Measurements from ENCODE around the gene LY9. TPM values are rescaled to one million over a fixed set of nuclear protein-coding genes. Genes with fewer than 3 reads are reported as not detected.

LY9 gene
- total and polyA plus RNA-seq, 12 donors: 0.10 to 1.4 (median 0.34) TPM; not detected in 6

GRCh38 chr1:160821627-160822026 is 25.7 kb downstream of the LY9 start:
- no peaks in the 10 kb centered on the region for H3K4me1 ChIP-seq
- peaks cover 0 to 17% (median 5%) of the 10 kb centered on the region in 7 donors for H3K27me3 ChIP-seq
- H3K36me3 ChIP-seq: no peaks in the 10 kb centered on the region
- H3K4me3 ChIP-seq: no peak overlapping the region
- TF ChIP-seq CTCF (IDR thresholded peaks at IDR 0.05): no peak
- WGBS, 2 donors: 70 to 73% methylated on average over 8 of the region's 8 CpGs
- no peak for ATAC-seq
- no peak for DNase-seq
- H3K9me3 ChIP-seq: no peaks in the 10 kb centered on the region
- no peak overlapping the region for H3K27ac ChIP-seq
- intact Hi-C loops (cut with DNase I): no loop called here

- H3K4me1 ChIP-seq: no peaks in the 10 kb centered on the region
- no peak overlapping the region for H3K27ac ChIP-seq
- H3K4me3 ChIP-seq: no peak overlapping the region
- no peak for ATAC-seq
- intact Hi-C loops (cut with DNase I): no loop called here
- no peaks in the 10 kb centered on the region for H3K36me3 ChIP-seq
- H3K27me3 ChIP-seq: peaks cover 0 to 12% (median 0%) of the 10 kb centered on the region in 7 donors
- no peak for TF ChIP-seq CTCF (IDR thresholded peaks at IDR 0.05)
- 67 to 70% methylated on average over 3 of the region's 3 CpGs for WGBS, 2 donors
- no peak for DNase-seq
- no peaks in the 10 kb centered on the region for H3K9me3 ChIP-seq
These were observed 27.3 kb downstream of the LY9 start for GRCh38 chr1:160823296-160823695.

GRCh38 chr1:160826546-160826945 is 30.6 kb downstream of the LY9 start:
- no peak for TF ChIP-seq CTCF (IDR thresholded peaks at IDR 0.05)
- no peak for DNase-seq

GRCh38 chr1:160827418-160827817 is 31.4 kb downstream of the LY9 start:
- intact Hi-C loops (cut with DNase I): loop anchor here in 1 of 10 donors (2.0 kb wide), 1 partner anchor 153 kb away; no protein-coding TSS in a partner anchor
- TF ChIP-seq CTCF (IDR thresholded peaks at IDR 0.05): no peak
- H3K4me3 ChIP-seq: no peak overlapping the region
- H3K27me3 ChIP-seq: peaks cover 0 to 10% (median 0%) of the 10 kb centered on the region in 7 donors
- H3K36me3 ChIP-seq: peaks cover 0 to 8% (median 0%) of the 10 kb centered on the region in 9 donors
- DNase-seq (no peak), ATAC-seq (no peak)
- no peaks in the 10 kb centered on the region for H3K4me1 ChIP-seq
- 84 to 91% methylated on average over 2 of the region's 2 CpGs for WGBS, 2 donors
- H3K9me3 ChIP-seq: no peaks in the 10 kb centered on the region
- H3K27ac ChIP-seq: no peak overlapping the region

More at GRCh38 chr1:160826546-160826945, 30.6 kb downstream of the LY9 start:
- Histone ChIP-seq H3K36me3 (peaks cover 0 to 8% (median 0%) of the 10 kb centered on the region in 9 donors), H3K27ac (no peak overlapping the region), H3K4me1 (no peaks in the 10 kb centered on the region), H3K9me3 (no peaks in the 10 kb centered on the region), H3K4me3 (no peak overlapping the region), H3K27me3 (peaks cover 0 to 7% (median 0%) of the 10 kb centered on the region in 7 donors)
- WGBS, 2 donors: 92 to 95% methylated on average over 1 of the region's 1 CpG
- intact Hi-C loops (cut with DNase I): loop anchor here in 1 of 10 donors (2.0 kb wide), 1 partner anchor 152 kb away; no protein-coding TSS in a partner anchor
- ATAC-seq: no peak

Data from heart right ventricle (tissue), 16 donors.